GM19351 (cell line): ENCODE results near the gene LYZL4.

ENCODE experiments used
- ATAC-seq: cut with Tn5 transposase; IDR thresholded peaks from one replicate; pipeline ENCODE4 v1.9.1; 2021; ENCODE audit warnings: mild to moderate bottlenecking, moderate library complexity; ENCODE audit not compliant: unreplicated experiment

Gene LYZL4, protein sequence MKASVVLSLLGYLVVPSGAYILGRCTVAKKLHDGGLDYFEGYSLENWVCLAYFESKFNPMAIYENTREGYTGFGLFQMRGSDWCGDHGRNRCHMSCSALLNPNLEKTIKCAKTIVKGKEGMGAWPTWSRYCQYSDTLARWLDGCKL

DNA sequence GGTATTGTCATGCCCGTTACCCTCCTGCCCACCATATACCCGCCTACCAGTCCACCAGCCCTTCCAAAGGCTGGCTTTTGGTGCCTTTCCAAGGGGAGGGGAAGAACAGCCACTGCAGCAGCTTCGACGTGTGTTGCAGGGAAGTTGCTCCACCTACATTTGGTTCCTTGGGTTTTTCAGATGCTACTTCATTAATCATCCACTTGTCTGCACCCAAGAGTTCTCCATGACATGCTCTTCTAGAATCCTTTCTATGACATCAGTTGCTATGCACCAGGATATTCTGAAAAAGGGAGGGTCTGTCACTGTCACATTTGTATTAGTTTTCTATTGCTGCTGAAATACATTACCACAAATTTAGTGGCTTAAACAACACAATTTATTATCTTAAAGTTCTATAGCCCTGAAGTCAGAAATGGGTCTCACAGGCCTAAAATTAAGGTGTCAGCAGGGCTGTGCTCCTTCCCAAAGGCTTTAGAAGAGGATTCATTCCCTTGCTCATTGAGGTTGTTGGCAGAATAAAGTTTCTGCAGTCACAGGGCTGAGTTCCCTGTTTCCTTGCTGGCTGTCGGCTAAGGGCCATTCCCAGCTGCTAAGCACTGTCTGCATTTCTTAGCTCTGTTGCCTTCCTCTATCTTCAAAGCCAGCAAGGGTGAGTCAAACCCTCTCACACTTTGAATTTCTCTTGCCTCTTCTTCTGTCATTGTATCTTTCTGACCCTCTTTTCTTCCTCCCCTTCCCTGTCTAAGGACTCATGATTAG, at the start of gene LYZL4:
LYZL4 (minus strand) TSS at position 241 of the 762 bp plus-strand sequence. CDS start 3,359 bp downstream, outside the sequence.
- no peak for ATAC-seq

DNA sequence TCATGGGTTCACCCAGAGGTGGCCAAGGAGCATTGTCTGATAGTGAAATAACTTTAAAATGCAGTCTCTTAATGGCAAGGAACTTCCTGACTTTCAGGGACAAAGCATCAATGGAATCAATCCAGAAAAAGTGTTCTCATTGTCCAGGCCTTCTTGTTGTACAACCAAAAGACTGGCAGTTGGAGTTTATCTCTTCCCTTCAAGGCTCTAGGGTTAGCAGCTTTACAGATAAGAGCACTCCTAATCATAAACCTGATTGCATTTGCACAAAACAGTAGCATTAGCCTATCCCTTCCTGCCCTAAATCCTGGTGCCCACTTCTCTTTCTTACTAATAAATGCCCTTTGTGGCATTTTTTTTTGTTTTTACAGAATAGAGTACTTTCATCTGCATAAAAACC, 48.7 kb upstream of the LYZL4 start:
- ATAC-seq = no peak

DNA sequence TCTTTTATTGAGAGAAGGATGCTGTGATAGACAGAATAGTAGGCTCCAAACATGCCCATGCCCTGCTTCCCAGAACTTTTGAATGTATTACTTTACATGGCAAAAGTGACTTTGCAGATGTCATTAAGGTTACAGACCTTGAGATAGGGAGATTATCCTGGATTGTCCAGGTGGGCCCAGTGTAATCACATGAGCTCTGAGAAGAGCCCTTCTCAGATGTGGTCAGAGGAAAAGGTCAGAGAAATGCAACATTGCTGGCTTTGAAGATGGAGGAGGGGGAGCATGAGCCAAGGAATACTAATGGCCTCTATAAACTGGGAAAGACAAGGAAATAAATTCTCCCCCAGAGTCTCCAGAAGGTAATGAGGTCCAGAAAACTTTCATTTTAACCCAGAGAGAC, 45.8 kb upstream of the LYZL4 start:
- ATAC-seq = no peak

DNA sequence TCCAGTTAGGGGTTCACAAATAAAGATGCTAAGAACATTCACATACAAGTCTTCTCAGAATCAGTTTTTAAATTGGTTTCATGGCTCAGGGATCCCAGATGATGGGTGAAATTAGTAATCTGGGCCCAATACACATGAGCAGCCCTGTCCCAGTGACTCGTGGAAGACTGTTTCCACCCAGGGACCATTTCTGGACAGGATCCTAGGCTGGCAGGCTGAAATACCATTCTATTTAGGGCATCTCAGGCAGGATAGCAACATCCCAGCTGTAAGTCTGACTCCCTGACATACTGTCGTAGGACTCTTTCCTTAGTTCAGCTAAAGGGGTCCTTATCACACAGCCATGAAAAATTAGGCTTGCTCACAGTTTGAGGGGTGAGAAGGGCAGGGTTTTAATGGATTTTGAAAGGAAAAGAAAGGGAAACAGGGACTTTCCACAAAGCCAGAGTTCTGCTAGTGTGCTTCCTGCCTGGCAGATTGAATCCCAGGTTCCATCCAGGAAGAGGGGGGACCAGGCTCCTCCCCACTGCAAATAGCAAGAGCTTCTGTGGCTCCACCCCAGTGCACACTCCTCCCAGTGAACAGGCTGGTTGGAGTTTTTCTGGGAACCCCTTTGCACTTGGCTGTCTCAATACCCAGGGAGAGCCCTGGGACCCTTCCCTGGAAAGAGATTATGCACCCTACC, 41.3 kb upstream of the LYZL4 start:
- no peak for ATAC-seq

DNA sequence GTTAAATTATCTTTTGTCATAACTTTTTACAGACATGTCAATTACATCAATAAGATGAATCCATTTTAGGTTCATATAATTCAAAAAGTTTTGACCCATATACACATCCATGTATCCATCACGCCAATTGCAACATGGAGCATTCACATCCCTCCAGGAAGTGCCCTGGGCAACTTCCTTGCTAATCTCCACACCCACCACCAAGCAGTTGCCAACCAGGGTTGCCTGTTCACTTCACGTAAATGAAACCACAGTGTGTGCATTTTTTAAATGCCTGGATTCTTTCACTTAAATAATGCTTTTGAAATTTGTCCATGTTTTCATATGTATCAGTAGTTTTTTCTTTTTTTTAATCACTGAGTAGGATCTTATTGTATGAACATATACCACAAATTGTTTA, 40.7 kb upstream of the LYZL4 start:
- no peak for ATAC-seq

DNA sequence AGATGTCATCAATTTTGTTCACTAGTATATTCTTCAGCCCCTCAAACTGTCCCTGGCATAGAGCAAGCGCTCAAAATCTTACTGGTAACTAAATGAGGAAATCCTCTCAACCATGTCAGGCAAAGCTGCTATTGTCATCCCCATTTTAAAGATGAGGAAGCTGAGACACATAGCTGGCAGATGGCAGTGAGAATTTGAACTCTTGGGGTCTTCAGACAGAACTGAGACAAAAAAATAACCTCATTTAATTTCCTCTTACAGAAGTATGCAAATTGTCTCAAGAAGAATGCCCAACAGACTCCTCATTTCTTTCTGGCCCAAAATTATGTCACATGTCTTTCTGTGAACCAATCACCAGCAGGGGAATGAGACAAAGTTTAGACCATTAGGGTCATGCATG, 40.2 kb upstream of the LYZL4 start:
- no peak for ATAC-seq

DNA sequence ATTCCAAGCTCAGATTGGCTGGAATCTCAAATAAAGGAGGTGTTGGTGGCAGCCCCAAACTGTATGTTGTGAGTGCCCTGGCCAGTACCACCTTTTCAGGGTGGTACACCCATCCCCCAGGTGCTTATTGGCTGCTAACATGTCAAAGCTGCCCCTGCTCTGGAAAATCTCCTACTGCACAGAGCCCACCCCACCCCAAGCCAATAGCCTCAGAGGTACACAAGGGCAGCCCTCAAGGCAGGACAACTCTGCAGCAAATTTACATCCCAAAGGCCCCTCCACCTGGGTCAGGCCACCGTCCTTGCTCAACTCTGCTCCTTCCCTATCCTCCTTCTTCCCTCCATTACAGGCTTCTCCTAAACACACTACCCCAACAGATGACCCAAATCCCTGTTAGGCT, 37.1 kb upstream of the LYZL4 start:
- no peak for ATAC-seq

DNA sequence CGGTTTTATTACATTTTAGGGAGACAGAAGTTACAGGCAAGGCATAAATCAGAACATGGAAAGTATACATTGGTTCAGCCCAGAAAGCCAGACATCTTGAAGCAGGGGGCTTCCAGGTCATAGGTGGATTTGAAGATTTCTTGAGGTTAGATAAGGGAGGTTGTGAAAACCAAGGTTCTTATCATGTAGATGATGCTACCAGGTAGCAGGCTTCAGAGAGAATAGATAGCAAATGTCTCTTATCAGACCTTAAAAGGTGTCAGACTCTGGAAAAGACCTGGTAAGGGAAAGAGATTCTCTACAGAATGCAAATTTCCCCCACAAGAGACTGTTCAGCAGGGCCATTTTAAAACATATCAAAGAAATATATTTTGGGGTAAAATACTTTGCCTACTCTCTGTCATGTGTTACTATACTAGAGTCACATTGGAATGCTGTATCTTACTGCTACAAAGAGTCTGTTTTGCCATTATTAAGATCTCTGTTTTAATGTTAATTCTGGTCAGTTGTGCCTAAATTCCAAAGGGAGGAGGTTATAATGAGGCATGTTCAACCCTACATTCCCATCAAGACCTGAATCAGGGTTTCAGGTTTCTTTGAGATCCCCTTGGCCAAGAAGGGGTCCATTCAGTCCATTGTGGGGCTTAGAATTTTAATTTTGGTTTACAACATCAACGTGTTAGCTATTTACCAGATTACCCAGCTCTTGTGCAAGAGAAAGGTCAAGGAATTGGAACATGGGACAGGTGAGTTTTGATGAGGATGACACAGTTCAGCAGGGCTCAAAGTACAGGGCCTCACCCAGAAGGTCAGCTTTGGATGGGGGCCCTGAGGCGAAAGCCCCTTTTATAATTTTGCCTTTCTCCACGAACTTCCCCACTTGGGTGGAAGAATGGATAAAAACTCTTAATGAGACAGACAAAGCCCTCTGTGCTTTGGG, 36.0 kb upstream of the LYZL4 start:
- no peak for ATAC-seq

DNA sequence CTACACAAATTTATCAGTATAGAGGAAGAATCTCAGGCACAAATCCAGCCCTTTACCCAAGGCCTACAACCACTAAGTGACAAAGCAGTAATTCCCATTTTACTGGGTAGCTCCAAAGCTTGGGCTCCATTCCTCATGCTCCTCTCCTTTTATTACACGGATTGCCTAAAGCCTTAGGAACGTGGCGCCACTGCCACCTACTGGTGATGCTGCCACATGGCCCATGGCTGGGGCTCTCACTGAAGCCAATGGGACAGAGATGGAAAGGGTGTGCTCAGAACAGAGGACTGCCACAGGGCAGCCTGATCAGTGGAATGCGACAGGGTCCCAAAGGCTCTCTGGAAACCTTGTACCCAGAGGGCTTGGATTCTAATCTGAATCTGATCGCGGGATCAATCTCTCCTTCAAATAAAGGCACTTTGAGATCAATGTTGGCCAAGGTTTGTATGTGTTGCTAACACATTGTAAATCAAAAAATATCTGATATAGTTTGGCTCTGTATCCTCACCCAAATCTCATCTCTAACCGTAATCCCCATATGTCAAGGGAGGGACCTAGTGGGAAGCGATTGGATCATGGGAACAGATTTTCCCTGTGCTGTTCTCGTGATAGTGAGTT, 33.5 kb upstream of the LYZL4 start:
- peak; percentile 85 for ATAC-seq

DNA sequence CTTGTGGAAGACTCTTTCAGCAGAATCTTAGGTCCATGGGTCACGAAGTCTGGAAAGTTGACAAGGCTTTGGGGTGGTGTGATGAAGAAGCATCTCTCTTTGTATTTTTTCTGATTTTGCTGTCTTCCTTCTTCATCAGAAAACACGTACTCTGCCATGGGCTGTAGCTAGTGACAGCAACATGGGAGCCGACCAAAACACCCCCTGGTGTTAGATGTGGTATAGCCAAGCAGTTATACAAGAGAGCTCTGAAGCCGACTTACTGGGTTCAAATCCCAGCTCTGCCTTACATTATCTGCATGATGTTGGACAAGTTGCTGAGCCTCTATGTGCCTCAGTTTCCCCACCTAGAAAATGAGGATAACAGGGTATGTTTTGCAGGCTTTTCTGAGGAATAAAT, 32.9 kb upstream of the LYZL4 start:
- no peak for ATAC-seq

DNA sequence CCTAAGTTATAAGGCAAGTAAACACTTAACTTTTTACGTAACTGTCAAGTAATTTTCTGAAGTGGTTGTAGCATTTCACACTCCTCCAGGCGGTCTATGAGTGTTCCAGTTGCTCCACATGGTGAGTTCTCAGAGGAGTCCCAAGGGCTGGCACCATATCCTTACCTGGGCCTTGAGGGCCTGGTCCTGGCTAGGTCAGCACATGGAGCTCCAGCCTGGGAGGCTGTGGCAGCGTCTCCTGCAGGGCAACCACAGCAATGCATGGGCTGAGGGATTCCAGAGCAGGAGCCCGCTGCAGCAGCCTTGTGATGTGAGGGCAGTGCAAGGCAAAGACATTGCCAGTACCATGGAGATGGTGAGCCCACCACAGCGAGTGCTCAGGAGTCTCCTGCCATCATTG, 32.2 kb upstream of the LYZL4 start:
- no peak for ATAC-seq

DNA sequence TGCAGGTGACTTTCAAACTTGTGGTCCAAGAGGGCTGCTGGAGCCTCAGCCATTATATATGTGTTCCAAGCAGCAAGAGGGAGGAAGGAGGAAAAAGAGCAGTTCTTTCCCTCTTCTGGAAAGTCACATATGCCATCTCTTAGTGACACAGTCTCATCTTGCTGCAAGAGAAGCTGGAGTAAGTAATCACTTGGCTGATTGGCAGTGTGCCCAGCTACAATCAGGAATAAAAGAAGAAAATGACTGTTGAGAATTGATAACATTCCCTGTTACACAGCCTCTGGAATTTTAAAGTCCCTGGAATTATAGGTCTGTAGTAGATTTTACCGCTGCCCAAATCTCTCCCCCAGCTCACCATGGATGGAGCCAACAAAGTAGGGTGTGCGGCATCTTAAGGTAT, 31.4 kb upstream of the LYZL4 start:
- no peak for ATAC-seq

DNA sequence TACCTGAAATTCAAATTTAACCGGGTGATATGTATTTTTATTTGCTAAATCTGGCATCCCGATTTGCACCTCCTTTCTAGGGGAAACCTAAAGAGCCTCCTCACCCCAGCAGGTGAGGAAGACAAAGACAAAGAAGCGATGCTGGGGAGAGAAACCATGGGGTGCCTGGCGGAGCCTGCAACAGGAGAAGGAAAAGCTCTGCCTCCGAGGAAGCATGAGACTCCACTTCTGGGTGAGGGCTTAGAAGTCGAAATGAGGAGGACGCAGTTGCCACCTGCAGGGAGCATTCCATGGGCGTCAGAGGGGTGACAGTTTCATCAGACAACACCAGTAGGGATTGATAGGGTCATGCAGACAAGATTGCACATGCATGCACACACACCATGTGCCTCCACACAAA, 30.5 kb upstream of the LYZL4 start:
- no peak for ATAC-seq

DNA sequence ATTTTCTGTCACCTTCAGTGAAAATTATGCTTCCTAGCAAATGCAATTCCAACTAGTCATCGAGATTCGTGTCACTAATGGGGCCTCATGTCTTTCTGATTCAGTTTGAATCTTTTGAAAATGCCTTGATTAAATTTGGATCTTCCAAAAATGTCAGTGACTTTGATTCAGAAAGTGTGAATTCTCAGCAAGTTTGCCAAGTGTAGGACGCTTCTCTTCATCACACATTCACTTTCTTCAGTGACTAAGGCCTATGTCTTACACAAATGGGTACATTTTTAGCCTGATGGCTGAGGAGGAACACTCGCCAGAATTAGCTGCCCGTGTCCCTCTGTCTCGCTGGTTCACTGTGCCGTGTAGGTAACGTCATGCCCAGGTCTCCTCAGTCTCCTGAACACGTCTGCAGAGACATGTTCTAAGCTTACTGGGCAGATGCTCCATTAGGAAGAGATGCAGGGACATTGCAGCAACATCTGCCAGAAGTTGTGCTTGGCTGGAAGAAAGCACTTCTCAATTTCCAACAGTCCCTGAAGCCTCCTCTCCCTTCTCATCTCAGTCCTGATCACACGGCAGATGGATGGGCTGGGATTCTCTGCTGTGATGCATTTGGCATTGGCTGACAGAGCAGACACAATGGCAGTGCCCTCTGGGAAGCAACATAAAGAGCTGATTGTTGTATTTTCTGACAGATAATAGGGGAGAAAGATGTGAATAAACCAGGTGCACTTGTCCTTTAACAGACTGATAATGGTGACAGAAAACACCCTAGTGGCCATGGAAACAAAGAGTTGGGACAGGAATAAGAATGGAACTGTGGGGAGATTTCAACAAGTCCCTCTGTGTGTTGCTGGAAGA, 29.1 kb upstream of the LYZL4 start:
- no peak for ATAC-seq

DNA sequence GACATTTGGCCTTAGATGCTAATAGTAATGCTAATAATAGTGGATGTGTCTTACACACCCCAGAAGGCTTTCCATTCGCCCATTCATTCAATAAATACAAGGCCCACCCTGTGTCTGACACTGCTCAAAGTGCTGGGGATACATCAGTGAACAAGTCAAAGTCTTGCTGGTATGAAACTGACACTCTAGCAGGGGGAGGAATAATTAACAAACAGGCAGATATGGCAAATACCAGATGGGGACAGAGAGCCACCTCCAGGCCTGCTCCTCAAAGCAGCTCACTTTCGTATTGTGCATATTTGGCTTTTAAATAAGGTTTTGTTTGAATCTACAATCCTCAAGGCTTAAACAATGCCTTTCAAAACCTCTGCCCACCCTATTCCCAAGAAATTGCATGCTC, 28.3 kb upstream of the LYZL4 start:
- no peak for ATAC-seq

DNA sequence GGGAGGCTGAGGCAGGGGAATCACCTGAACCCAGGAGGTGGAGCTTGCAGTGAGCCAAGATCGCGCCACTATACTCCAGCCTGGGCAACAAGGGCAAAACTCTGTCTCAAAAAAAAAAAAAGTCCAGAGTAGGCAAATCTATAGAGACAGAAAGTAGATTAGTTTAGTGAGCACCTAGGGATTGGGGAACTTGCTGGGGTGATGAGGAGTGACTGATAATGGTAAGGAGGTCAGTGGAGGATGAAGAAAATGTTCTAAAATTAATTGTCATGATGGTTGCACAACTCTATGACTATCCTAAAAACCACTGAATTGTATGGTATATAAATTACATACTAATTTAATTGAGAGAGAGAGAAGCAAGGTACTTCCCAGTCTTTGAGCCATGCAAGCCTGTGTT, 27.8 kb upstream of the LYZL4 start:
- ATAC-seq = no peak

DNA sequence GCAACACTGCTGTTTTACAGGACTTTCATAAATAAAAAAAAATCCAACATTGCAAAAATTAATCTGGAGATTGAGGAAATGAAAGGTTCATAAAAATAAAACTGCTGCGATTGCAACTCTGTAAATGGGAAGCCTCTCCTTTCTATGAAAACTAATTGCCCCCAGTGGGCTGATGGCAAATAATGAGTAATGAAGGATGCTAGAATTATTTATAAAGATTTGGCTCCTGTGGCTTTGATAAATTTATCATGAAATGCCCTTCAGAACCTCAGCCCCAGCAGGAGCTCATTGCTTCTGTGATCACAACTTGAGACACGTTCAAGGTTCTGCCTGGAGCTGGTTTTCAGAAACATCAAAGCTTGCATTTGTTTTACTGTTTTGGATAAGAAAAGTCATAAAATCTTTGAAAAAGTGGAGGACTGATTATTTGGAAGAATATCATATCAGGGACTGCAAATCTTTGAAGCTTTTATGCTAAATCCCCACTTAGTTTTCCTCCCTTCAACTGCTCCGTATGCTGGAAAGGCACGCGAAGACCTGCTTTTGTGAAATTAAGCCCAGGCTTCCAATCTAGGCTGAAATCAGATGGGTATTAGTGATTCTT, 24.5 kb upstream of the LYZL4 start:
- ATAC-seq = no peak

DNA sequence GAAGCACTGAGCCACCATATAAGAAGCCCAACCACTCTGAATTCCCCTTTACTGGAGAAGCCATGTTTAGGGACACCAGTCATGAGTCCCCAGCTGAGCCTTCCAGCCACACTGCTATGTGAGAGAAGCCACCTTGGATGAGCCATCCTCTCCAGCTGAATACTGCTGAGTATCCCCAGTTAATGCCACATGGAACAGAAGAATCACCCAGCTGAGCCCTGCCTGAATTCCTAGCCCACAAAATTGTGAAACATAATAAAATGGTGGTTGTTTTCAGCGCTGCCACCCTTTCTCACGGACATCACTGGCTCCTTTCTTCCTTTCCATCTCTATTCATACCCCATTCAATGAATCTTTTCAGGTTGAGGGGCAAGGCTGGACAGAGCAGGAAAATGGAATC, 22.1 kb upstream of the LYZL4 start:
- no peak for ATAC-seq

DNA sequence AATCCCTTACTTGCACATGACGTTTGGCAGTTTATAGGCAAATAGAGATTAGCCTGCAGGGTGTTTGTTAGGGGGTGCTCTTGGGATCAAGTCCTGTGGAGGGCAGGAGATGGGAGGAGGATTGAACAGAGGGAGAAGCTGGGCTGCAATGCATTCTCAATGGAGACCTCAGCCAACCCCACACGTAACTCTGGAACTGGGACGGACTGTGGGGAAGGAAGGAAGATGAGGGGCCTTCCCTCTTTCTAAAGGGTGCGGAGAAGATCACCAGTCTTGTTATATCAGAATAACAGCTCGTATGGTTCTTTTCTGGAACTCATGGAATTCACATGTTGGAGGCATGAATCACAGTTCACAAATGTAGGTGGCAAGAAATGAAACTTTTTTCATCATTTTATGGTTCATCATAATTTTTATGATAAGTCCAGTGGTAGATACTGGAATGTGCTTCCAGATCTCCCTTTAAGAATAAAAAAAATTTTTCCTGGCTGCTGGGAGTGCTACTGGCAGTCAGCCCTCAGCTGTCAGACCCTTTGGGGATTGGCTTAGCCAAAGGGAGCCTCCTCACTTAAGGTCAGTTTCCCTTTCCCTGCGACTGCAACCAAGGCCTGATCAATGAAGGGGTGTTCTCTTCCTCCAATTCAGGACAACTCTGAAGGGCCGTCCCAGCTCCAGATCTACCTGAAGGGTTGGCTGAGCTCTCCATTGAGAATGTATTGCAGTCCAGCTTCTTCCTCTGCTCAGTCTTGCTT, 20.5 kb upstream of the LYZL4 start:
- no peak for ATAC-seq
